Suprapubic skin (tissue), 3 donors: ENCODE data around the gene CLCF1.

Experiments used
- POLR2AphosphoS5 ChIP-seq, 3 donors: sonication (generic); formaldehyde crosslinking; IDR thresholded peaks; one replicate each; pipeline ENCODE4 v1.6.1; 2017; ENCODE audit warnings: antibody characterized with exemption in 3 of 3
- TF ChIP-seq, protein P1 (sequence below), 2 donors: fragments of 200-600 bp in 1 of 2; fragments of 450-650 bp in 1 of 2; sonication (generic) in 1 of 2; IDR thresholded peaks; one replicate each; pipeline ENCODE4 v1.5.1; 2016 to 2019; ENCODE audit warnings: antibody characterized with exemption in 2 of 2, mild to moderate bottlenecking in 1 of 2, moderate library complexity in 1 of 2

DNA sequence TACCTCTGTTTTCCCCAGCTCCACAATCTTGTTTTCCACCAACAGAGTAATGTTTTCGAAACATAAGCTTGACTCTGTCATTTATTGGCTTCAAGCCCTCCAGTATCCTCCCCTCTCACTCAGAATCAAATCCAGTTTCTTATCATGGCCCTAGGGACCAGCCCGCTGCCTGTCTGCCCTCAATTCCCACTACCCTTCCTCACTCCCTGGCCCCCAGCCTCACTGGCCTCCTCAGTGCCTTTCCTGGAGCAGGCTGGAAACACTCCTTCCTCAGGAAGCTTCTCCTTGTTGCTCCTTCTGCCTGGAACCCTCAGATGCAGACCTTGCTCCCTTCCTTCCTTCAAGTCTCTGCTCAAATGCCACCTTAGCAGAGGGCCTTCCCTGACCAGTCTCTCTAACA is 23.9 kb downstream of the CLCF1 start:
- no peak for TF ChIP-seq POLR2AphosphoS5 (IDR thresholded peaks at IDR 0.05)
- TF ChIP-seq, protein P1, sequence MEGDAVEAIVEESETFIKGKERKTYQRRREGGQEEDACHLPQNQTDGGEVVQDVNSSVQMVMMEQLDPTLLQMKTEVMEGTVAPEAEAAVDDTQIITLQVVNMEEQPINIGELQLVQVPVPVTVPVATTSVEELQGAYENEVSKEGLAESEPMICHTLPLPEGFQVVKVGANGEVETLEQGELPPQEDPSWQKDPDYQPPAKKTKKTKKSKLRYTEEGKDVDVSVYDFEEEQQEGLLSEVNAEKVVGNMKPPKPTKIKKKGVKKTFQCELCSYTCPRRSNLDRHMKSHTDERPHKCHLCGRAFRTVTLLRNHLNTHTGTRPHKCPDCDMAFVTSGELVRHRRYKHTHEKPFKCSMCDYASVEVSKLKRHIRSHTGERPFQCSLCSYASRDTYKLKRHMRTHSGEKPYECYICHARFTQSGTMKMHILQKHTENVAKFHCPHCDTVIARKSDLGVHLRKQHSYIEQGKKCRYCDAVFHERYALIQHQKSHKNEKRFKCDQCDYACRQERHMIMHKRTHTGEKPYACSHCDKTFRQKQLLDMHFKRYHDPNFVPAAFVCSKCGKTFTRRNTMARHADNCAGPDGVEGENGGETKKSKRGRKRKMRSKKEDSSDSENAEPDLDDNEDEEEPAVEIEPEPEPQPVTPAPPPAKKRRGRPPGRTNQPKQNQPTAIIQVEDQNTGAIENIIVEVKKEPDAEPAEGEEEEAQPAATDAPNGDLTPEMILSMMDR (IDR thresholded peaks at IDR 0.05), result no peak
